Measurements from ENCODE around the gene EWSR1. TPM values are rescaled to one million over a fixed set of nuclear protein-coding genes. Genes with fewer than 3 reads are reported as not detected.

EWSR1 gene
- total RNA-seq, 4 donors from 2014 or later, result 183 to 203 (median 198) TPM

DNA sequence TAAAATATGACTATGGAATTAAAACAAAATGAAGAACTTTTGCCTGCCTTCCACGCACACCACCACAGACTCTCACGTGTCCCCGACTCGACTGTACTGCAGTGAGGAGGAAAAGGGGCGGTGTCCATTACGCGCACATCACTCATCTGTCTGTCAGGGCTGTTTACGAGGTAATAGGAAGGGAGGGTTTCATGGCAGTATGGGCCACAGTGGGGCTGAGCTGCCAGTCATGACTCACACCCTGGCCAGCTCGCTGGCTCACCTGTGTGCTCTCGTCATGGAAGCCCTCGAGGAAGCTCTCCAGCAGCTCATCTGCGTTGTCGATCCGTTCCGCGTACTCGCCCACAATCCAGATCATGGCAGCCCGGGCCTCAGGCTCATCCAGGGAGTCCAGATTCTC lies 80.9 kb downstream of the EWSR1 start:
- peaks cover 43 to 93% (median 86%) of the 10 kb centered on the region in 4 donors for H3K36me3 ChIP-seq
- no peak for DNase-seq (ENCODE audit: extremely low spot score)
- TF ChIP-seq POLR2A (IDR thresholded peaks at IDR 0.05; ENCODE audit: low read depth), result no peak
- no peak for TF ChIP-seq EP300 (IDR thresholded peaks at IDR 0.05)
- no peak for TF ChIP-seq POLR2AphosphoS5 (IDR thresholded peaks at IDR 0.05)
- TF ChIP-seq CTCF (IDR thresholded peaks at IDR 0.05), result no peak

More for the DNA sequence above, 80.9 kb downstream of the EWSR1 start:
- no peaks in the 10 kb centered on the region for H3K9me3 ChIP-seq
- peaks cover 7 to 32% (median 22%) of the 10 kb centered on the region in 4 donors for H3K4me1 ChIP-seq
- intact Hi-C loops (cut with DNase I), result no loop called here
- no peak overlapping the region for H3K27ac ChIP-seq (replicated peaks in 1 of 4)
- H3K27me3 ChIP-seq, result no peaks in the 10 kb centered on the region
- no peak overlapping the region for H3K4me3 ChIP-seq
- WGBS, result 88% methylated on average over 18 of the region's 18 CpGs

Small RNA genes lying within 50 kb of the gene (small RNA-seq; reads per million reads assigned to genes)
- 0 reads per million in 3 donors for gene MIR3653

Other genes with a start within 250 kb of the EWSR1 start
- gene C22orf31, start 206.4 kb upstream of the EWSR1 start, total RNA-seq, result not detected
- 10 to 100 TPM in 3 of 4 donors, 1 to 10 TPM in 1; 8.7 to 14.6 (median 12.4) TPM for gene KREMEN1, start 195.2 kb upstream of the EWSR1 start, total RNA-seq
- 1 to 10 TPM in 2 of 4 donors, under 1 TPM in 2; 0.65 to 4.0 (median 0.93) TPM for gene EMID1, start 62.4 kb upstream of the EWSR1 start, total RNA-seq
- gene RHBDD3, start 287 bp upstream of the EWSR1 start, total RNA-seq, result 10 to 100 TPM; 12.6 to 23.5 (median 20.7) TPM
- gene GAS2L1, start 38.4 kb downstream of the EWSR1 start, total RNA-seq, result 10 to 100 TPM; 25.8 to 63.9 (median 38.8) TPM
- gene RASL10A, start 47.4 kb downstream of the EWSR1 start, total RNA-seq, result 1 to 10 TPM in 1 of 4 donors, under 1 TPM in 2, not detected in 1; 0.50 to 1.6 (median 0.84) TPM
- gene AP1B1, start 120.3 kb downstream of the EWSR1 start, total RNA-seq, result 10 to 100 TPM; 55.6 to 72.2 (median 57.4) TPM
- not detected for gene RFPL1, start 170.3 kb downstream of the EWSR1 start, total RNA-seq
- gene NEFH, start 211.9 kb downstream of the EWSR1 start, total RNA-seq, result 1 to 10 TPM; 1.2 to 2.7 (median 2.0) TPM